NT2/D1 (cell line): Measurements from ENCODE around the gene TMCO4.

Experiments
- DNase-seq: peaks from one replicate; pipeline ENCODE4 v3.0.0-alpha.2; 2011; ENCODE audit warnings: low read depth, low spot score
- H3K27me3 ChIP-seq: 2 replicates; pipeline ENCODE4 v1.6.0; 2011; ENCODE audit warnings: mild to moderate bottlenecking; ENCODE audit not compliant: insufficient read length, insufficient read depth
- H3K36me3 ChIP-seq: 2 replicates; pipeline ENCODE4 v1.6.1; 2011; ENCODE audit warnings: mild to moderate bottlenecking, low read length, mixed read lengths; ENCODE audit not compliant: insufficient read depth, insufficient read length
- H3K4me1 ChIP-seq: 2 replicates; pipeline ENCODE4 v1.5.1; 2011; ENCODE audit not compliant: insufficient read depth, insufficient read length
- H3K4me3 ChIP-seq: 2 replicates; pipeline ENCODE4 v1.5.1; 2011; ENCODE audit warnings: low read depth; ENCODE audit not compliant: insufficient read length
- H3K9ac ChIP-seq: 2 replicates; pipeline ENCODE4 v1.6.0; 2011; ENCODE audit warnings: low read depth; ENCODE audit not compliant: insufficient read length
- H3K9me3 ChIP-seq: 2 replicates; pipeline ENCODE4 v1.5.1; 2011; ENCODE audit warnings: mild to moderate bottlenecking, low read length; ENCODE audit not compliant: insufficient read depth
- SUZ12 ChIP-seq: IDR thresholded peaks from 2 replicates; pipeline ENCODE4 v1.6.1; 2011; ENCODE audit not compliant: insufficient read length, insufficient read depth; ENCODE audit errors: extremely low read depth
- YY1 ChIP-seq: IDR thresholded peaks from 2 replicates; pipeline ENCODE4 v1.6.1; 2011; ENCODE audit not compliant: insufficient read length, insufficient read depth
- ZNF274 ChIP-seq: IDR thresholded peaks from 2 replicates; pipeline ENCODE4 v1.6.1; 2011; ENCODE audit warnings: mild to moderate bottlenecking, low read depth, low read length

Gene TMCO4

DNA sequence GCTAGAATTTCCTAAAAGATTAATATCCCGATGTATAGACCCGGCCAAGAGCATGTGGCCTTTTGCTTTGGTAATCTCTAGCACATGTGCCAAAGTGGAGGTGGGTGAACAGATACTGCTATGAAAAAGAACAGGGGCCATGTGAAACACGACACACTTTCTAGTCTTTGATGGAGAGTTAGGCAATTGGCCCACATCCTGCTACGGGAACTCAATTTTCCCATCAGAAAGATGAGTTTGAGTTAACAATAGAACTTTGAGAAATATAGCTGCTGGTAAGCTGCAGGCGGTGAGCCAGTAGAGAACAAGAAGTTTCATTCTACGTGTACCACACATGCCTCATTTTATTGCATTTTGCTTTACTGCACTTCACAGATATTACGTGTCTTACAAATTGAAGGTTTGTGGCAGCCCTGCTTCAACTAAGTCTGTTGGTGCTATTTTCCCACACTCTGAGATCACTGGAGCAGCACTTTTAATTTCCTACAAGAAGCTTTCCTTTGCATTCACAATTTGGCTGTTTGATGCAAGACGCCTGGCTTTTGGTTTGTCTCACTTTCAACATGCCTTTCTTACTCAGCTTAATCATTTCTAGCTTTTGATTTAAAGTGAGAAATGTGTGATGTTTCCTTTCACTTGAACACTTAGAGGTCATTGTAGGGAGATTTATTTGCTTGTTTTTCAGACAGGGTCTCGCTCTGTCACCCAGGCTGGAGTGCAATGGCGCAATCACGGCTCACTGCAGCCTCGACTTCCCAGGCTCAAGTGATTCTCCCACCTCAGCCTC, 88.7 kb downstream of the TMCO4 start:
- no peaks in the 10 kb centered on the region for H3K36me3 ChIP-seq
- no peaks in the 10 kb centered on the region for H3K27me3 ChIP-seq
- no peak overlapping the region for H3K9ac ChIP-seq
- TF ChIP-seq YY1 (no peak), ZNF274 (no peak)
- H3K4me3 ChIP-seq = no peak overlapping the region
- no peak for DNase-seq
- no peaks in the 10 kb centered on the region for H3K9me3 ChIP-seq
- no peaks in the 10 kb centered on the region for H3K4me1 ChIP-seq

- no peaks in the 10 kb centered on the region for H3K9me3 ChIP-seq
Observed at GRCh38 chr1:19709260-19709793, 90.4 kb downstream of the TMCO4 start.

DNA sequence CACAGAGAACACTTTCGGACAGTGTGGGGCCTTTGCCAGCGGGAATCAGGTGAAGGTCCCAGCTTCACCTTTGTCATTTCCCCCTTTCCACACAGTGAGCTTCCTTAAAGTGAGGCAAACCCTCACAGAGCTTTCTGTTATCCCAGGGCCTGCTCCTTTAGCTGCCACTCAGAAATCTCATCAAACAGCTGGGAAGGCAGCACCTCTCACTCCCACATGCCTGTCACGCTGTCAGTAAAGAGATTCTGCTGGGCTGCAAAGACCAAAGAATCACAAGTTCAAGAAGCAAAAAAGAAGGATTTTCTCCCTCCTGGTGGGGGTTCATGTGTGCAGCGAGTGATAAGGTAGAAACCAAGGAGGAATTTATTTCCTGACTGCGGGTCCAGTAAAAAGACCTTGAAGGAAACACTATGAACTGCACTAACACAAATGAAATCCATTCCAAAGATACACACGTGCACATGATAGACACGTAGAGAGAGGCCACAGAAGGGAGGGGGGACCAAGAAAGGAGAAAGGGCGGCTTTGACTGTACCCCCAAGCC, 91.1 kb downstream of the TMCO4 start:
- Histone ChIP-seq H3K4me1 (peaks cover 5% of the 10 kb centered on the region), H3K27me3 (no peaks in the 10 kb centered on the region), H3K9ac (no peak overlapping the region), H3K4me3 (no peak overlapping the region), H3K9me3 (no peaks in the 10 kb centered on the region), H3K36me3 (no peaks in the 10 kb centered on the region)
- DNase-seq = no peak
- TF ChIP-seq SUZ12 (no peak), ZNF274 (no peak), YY1 (no peak)

More at GRCh38 chr1:19709260-19709793, 90.4 kb downstream of the TMCO4 start:
- Histone ChIP-seq H3K4me3 (no peak overlapping the region), H3K4me1 (peaks cover 3% of the 10 kb centered on the region), H3K36me3 (no peaks in the 10 kb centered on the region), H3K27me3 (no peaks in the 10 kb centered on the region), H3K9ac (no peak overlapping the region)
- no peak for TF ChIP-seq YY1
- TF ChIP-seq SUZ12 = no peak
- TF ChIP-seq ZNF274 = no peak
- no peak for DNase-seq

DNA sequence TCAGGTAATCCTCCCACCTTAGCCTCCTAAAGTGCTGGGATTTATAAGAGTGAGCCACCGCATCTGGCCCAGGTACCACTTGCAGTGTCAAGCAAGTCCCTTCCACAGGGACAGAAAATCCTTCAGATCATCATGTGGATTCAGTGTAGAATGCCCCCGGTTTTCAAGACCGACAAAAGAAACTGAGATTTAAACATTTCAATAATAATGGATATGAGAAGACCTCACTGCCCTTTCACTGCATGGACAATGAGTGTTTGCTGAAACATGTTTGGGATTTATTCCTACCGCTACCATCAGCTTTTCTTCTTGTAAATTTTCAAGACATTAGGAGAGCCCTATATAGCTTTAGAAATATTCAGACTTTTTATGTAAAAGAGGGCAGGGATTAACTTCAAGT, 93.6 kb downstream of the TMCO4 start:
- Histone ChIP-seq H3K4me1 (peaks cover 5% of the 10 kb centered on the region), H3K4me3 (no peak overlapping the region), H3K9me3 (no peaks in the 10 kb centered on the region), H3K36me3 (no peaks in the 10 kb centered on the region), H3K27me3 (no peaks in the 10 kb centered on the region), H3K9ac (no peak overlapping the region)
- no peak for TF ChIP-seq YY1
- TF ChIP-seq SUZ12 = no peak
- TF ChIP-seq ZNF274 = no peak
- DNase-seq = no peak

- Histone ChIP-seq H3K4me1 (peaks cover 5% of the 10 kb centered on the region), H3K9ac (no peak overlapping the region), H3K36me3 (no peaks in the 10 kb centered on the region), H3K27me3 (no peaks in the 10 kb centered on the region), H3K9me3 (no peaks in the 10 kb centered on the region), H3K4me3 (no peak overlapping the region)
- no peak for DNase-seq
- TF ChIP-seq ZNF274 = no peak
- no peak for TF ChIP-seq SUZ12
- no peak for TF ChIP-seq YY1
Observed at GRCh38 chr1:19705464-19705863, 94.3 kb downstream of the TMCO4 start.

GRCh38 chr1:19704247-19705113, 95.2 kb downstream of the TMCO4 start:
- H3K4me1 ChIP-seq = peaks cover 5% of the 10 kb centered on the region
- no peaks in the 10 kb centered on the region for H3K36me3 ChIP-seq
- TF ChIP-seq SUZ12 (no peak), YY1 (no peak), ZNF274 (no peak)
- H3K27me3 ChIP-seq = no peaks in the 10 kb centered on the region
- no peak overlapping the region for H3K4me3 ChIP-seq
- H3K9ac ChIP-seq = peak overlapping the region; percentile 21
- H3K9me3 ChIP-seq = no peaks in the 10 kb centered on the region
- DNase-seq = no peak
